Endothelial cell of umbilical vein (primary cell): ENCODE data around the gene DLGAP1. TPM values are rescaled to one million over a fixed set of nuclear protein-coding genes. Genes with fewer than 3 reads are reported as not detected.

ENCODE experiments used
- BruUV-seq: library from RNA; stranded (reverse); fragments of 400-500 nt; replicated peaks from 2 replicates; lab custom pipeline; 2021; lab: Mats Ljungman, UMichigan
- CTCF ChIA-PET: fragments of 300-600, 350-600 bp; sonication (Branson Sonifier 250); formaldehyde crosslinking; loops from one replicate; lab custom pipeline; 2021; ENCODE audit warnings: antibody characterized with exemption, inconsistent platforms; lab: Charles Lee
- POLR2A ChIA-PET: fragments of 300-600, 350-600 bp; sonication (Branson Sonifier 250); formaldehyde crosslinking; loops from one replicate; lab custom pipeline; 2021; ENCODE audit warnings: antibody characterized with exemption, inconsistent platforms; lab: Charles Lee
- DNase-seq: peaks from one replicate; pipeline ENCODE4 v3.0.0-alpha.2; 2011; ENCODE audit warnings: low read depth, low spot score
- FAIRE-seq: peaks from 2 replicates; lab custom pipeline; 2011; peaks lifted over from hg19 to GRCh38; lab: Jason Lieb, UNC
- H2AFZ ChIP-seq: 2 replicates; pipeline ENCODE4 v1.6.0; 2012; ENCODE audit warnings: low read depth, low read length, control low read depth, inconsistent platforms
- H3K27ac ChIP-seq: 2 replicates; pipeline ENCODE4 v1.5.1; 2011; ENCODE audit warnings: low read depth, mild to moderate bottlenecking, control low read depth, low read length, moderate library complexity; ENCODE audit not compliant: insufficient read depth
- H3K27me3 ChIP-seq, 2 experiments: 2 replicates each; pipeline versions ENCODE4 v1.6.0 to v1.6.1; 2011; ENCODE audit warnings: low read length in 2 of 2, mixed read lengths in 1 of 2; ENCODE audit not compliant: control insufficient read depth in 2 of 2, insufficient read depth in 2 of 2
- H3K36me3 ChIP-seq, 2 experiments: 2 replicates in 1 of 2; 3 replicates in 1 of 2; pipeline ENCODE4 v1.5.1; 2011; ENCODE audit warnings: low read length in 2 of 2, mild to moderate bottlenecking in 1 of 2, moderate library complexity in 1 of 2; ENCODE audit not compliant: control insufficient read depth in 2 of 2, insufficient read depth in 2 of 2; ENCODE audit errors: extremely low read depth in 1 of 2
- H3K4me1 ChIP-seq: 3 replicates; pipeline ENCODE4 v1.5.1; 2011; ENCODE audit warnings: mild to moderate bottlenecking, low read length; ENCODE audit not compliant: control insufficient read depth, insufficient read depth; ENCODE audit errors: extremely low read depth
- H3K4me2 ChIP-seq: 2 replicates; pipeline ENCODE4 v1.6.1; 2011; ENCODE audit warnings: low read length, control low read depth, mixed read lengths; ENCODE audit not compliant: insufficient read depth
- H3K4me3 ChIP-seq, 3 experiments: fragments of 200-600 bp in 1 of 3; sonication (generic), shearing (Covaris generic) in 1 of 3; replicated peaks in 1 of 3; 2 replicates each; pipeline ENCODE4 v1.5.1; 2011 to 2016; ENCODE audit warnings: control low read depth in 3 of 3, low read length in 3 of 3, mild to moderate bottlenecking in 2 of 3, inconsistent platforms in 1 of 3, low read depth in 1 of 3, moderate library complexity in 1 of 3; ENCODE audit not compliant: insufficient read depth in 1 of 3
- H3K79me2 ChIP-seq: 2 replicates; pipeline ENCODE4 v1.6.0; 2012; ENCODE audit warnings: low read length, inconsistent platforms; ENCODE audit not compliant: control insufficient read depth, insufficient read depth
- H3K9ac ChIP-seq: replicated peaks from 2 replicates; pipeline ENCODE3; 2011; ENCODE audit warnings: low read length, control low read depth; ENCODE audit not compliant: insufficient read depth; ENCODE audit errors: extremely low read depth
- H3K9me1 ChIP-seq: replicated peaks from 3 replicates; pipeline ENCODE4 v1.6.0; 2011; ENCODE audit warnings: mild to moderate bottlenecking, low read length; ENCODE audit not compliant: control insufficient read depth, insufficient read depth; ENCODE audit errors: extremely low read depth
- H3K9me3 ChIP-seq: replicated peaks from 2 replicates; pipeline ENCODE4 v1.5.1; 2012; ENCODE audit warnings: low read length, inconsistent platforms; ENCODE audit not compliant: control insufficient read depth, insufficient read depth
- H4K20me1 ChIP-seq: replicated peaks from 2 replicates; pipeline ENCODE3; 2011; ENCODE audit warnings: mild to moderate bottlenecking, low read length; ENCODE audit not compliant: control insufficient read depth, insufficient read depth; ENCODE audit errors: extremely low read depth
- EZH2 ChIP-seq: IDR thresholded peaks from 2 replicates; pipeline ENCODE4 v1.6.1; 2012; ENCODE audit warnings: borderline replicate concordance, low read depth, mild to moderate bottlenecking, moderate library complexity, low read length, inconsistent platforms; ENCODE audit not compliant: severe bottlenecking
- FOS ChIP-seq: IDR thresholded peaks from 2 replicates; pipeline ENCODE4 v1.6.1; 2011; ENCODE audit warnings: mild to moderate bottlenecking, low read length, moderate library complexity, borderline replicate concordance; ENCODE audit not compliant: insufficient read depth
- GATA2 ChIP-seq: IDR thresholded peaks from 2 replicates; pipeline ENCODE4 v1.7.0; 2011; ENCODE audit warnings: low read depth, mild to moderate bottlenecking, moderate library complexity, mixed read lengths, low read length; ENCODE audit not compliant: insufficient read length, insufficient read depth
- JUN ChIP-seq: IDR thresholded peaks from 2 replicates; pipeline ENCODE4 v1.6.1; 2011; ENCODE audit warnings: borderline replicate concordance, low read depth; ENCODE audit not compliant: insufficient read length, insufficient read depth
- MAX ChIP-seq: IDR thresholded peaks from 2 replicates; pipeline ENCODE4 v1.6.1; 2011; ENCODE audit not compliant: insufficient read depth, insufficient read length
- MYC ChIP-seq: IDR thresholded peaks from one replicate; pipeline ENCODE4 v1.6.1; 2011; ENCODE audit warnings: mild to moderate bottlenecking, low read depth, low read length
- POLR2A ChIP-seq: IDR thresholded peaks from 2 replicates; pipeline ENCODE4 v1.6.1; 2012; ENCODE audit warnings: low read depth, mild to moderate bottlenecking, control low read depth, low read length
- POLR2AphosphoS5 ChIP-seq: IDR thresholded peaks from 2 replicates; pipeline ENCODE4 v1.6.1; 2012; ENCODE audit warnings: low read depth, mild to moderate bottlenecking, control low read depth, low read length, moderate library complexity; ENCODE audit not compliant: insufficient read depth
- dilution Hi-C: fragments of 300-500 bp; cut with MboI; formaldehyde crosslinking; loops from one replicate; pipeline ENCODE4 v1.15.0; 2019; ENCODE audit warnings: low sequenced_read_pairs; ENCODE audit not compliant: extremely low pct_ligation_motif_present
- intact Hi-C: fragments of 100-400 bp; cut with micrococcal nuclease; formaldehyde crosslinking; loops from one replicate; pipeline ENCODE4 v1.10.0; 2022
- polyA plus RNA-seq, 4 experiments: library from polyadenylated mRNA; depleted of rRNA in 3 of 4; stranded (reverse) in 3 of 4; unstranded in 1 of 4; fragments of >200 nt; gene quantifications; 2 replicates each; pipeline versions ENCODE4 v1.2.1 to v1.2.3, GENCODE V29; 2011 to 2012; ENCODE audit warnings: missing spikeins in 1 of 4
- total RNA-seq: library from RNA; stranded (reverse); gene quantifications from 2 replicates; pipeline ENCODE4 v1.2.3, GENCODE V29; 2021
- TF ChIP-seq, protein P1 (sequence below), 2 donors: IDR thresholded peaks; 1 replicate in 1 of 2; 2 replicates in 1 of 2; pipeline ENCODE4 v1.5.1; 2011; ENCODE audit warnings: low read length in 2 of 2, mild to moderate bottlenecking in 2 of 2, moderate library complexity in 2 of 2, control low read depth in 1 of 2, inconsistent platforms in 1 of 2, low read depth in 1 of 2; ENCODE audit not compliant: insufficient read depth in 1 of 2; ENCODE audit errors: extremely low read depth in 1 of 2

DLGAP1 gene
- total and polyA plus RNA-seq, 2 donors (not counting 3 experiments of a cell fraction or from before 2014, with no cell fraction given), result 0.04 TPM; not detected in 1

DNA sequence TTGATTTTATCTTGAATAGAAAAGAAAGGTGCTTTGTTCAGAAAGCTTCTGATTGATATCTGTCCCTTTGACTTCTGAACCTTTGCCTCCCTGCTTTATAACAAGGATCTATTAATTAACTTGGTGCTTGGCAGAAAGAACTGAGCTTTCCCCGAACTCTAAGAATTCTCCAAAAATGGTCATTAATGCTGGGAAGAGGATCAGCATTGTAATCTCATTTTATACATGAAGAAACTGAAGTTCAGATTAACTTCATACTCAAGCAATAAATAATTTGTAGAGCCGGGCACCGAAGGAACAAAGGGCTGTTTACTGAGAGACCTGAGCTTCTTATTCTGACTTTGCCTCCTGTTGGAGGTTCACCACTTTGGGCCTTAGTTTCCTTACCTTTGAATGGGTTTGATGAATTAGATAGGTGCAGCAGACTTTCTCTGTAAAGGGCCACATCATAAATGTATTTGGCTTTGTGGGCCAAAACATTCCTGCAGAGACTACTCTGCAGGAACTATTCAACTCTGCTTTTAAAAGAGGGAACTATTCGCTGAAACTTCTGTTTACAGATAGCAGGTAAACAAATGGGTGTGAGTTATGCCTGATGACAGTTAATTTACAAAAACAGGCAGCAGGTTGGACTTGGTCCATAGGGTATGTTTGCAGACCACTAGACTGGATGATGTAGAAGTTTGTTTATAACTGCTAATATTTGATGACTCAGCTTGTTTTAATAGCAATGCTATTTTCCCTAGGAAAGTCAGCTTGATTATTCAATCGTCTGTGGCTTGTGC lies 732.3 kb downstream of the DLGAP1 start:
- no peaks in the 10 kb centered on the region for H3K27me3 ChIP-seq
- ChIA-PET POLR2A (no interaction called here), CTCF (interaction anchor here (1.4 to 4.0 kb wide), 3 partner anchors 19 to 147 kb away, joined by 4 to 17 read pairs (median 12); no protein-coding TSS in a partner anchor)
- FAIRE-seq (no peak), DNase-seq (no peak)
- H3K9me1 ChIP-seq, result no peaks in the 10 kb centered on the region
- H2AFZ ChIP-seq, result no peak overlapping the region
- H3K9ac ChIP-seq, result no peak overlapping the region
- no TSS peak for BruUV-seq
- peaks cover 9% of the 10 kb centered on the region for H3K4me1 ChIP-seq
- dilution Hi-C loops, result no loop called here
- TF ChIP-seq, protein P1, sequence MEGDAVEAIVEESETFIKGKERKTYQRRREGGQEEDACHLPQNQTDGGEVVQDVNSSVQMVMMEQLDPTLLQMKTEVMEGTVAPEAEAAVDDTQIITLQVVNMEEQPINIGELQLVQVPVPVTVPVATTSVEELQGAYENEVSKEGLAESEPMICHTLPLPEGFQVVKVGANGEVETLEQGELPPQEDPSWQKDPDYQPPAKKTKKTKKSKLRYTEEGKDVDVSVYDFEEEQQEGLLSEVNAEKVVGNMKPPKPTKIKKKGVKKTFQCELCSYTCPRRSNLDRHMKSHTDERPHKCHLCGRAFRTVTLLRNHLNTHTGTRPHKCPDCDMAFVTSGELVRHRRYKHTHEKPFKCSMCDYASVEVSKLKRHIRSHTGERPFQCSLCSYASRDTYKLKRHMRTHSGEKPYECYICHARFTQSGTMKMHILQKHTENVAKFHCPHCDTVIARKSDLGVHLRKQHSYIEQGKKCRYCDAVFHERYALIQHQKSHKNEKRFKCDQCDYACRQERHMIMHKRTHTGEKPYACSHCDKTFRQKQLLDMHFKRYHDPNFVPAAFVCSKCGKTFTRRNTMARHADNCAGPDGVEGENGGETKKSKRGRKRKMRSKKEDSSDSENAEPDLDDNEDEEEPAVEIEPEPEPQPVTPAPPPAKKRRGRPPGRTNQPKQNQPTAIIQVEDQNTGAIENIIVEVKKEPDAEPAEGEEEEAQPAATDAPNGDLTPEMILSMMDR (IDR thresholded peaks at IDR 0.05; ENCODE audit: extremely low read depth in 1 of 2, insufficient read depth in 1 of 2, low read depth in 1 of 2, low read length in 2 of 2), result no peak
- no peak for TF ChIP-seq MYC
- no peak for TF ChIP-seq POLR2AphosphoS5
- no peak for TF ChIP-seq JUN
- TF ChIP-seq MAX, result no peak
- no peak for TF ChIP-seq GATA2
- no peak for TF ChIP-seq EZH2
- no peak for TF ChIP-seq POLR2A
- TF ChIP-seq FOS, result no peak
- no peak overlapping the region for H3K4me3 ChIP-seq
- intact Hi-C loops, result no loop called here
- no peaks in the 10 kb centered on the region for H3K79me2 ChIP-seq
- no peak overlapping the region for H3K27ac ChIP-seq
- no peaks in the 10 kb centered on the region for H3K9me3 ChIP-seq
- no peaks in the 10 kb centered on the region for H4K20me1 ChIP-seq
- H3K36me3 ChIP-seq, result no peaks in the 10 kb centered on the region
- H3K4me2 ChIP-seq, result no peak overlapping the region
